K562 (cell line): ENCODE data around the gene DUS1L. TPM values are rescaled to one million over a fixed set of nuclear protein-coding genes. Genes with fewer than 3 reads are reported as not detected.

Source experiments
- CCNT2 ChIP-seq: IDR thresholded peaks from 2 replicates; pipeline ENCODE4 v1.6.1; 2011; ENCODE audit warnings: borderline replicate concordance, low read depth, mild to moderate bottlenecking, moderate library complexity, mixed read lengths, low read length; ENCODE audit not compliant: insufficient read length; ENCODE audit errors: extremely low read depth
- CTBP1 ChIP-seq: fragments of 450-650 bp; IDR thresholded peaks from 2 replicates; pipeline ENCODE4 v1.6.1; 2016; ENCODE audit warnings: borderline replicate concordance
- POLR2A ChIP-seq: fragments of 450-650 bp; conservative IDR thresholded peaks from 2 replicates; pipeline ENCODE4 v1.6.1; 2016
- POLR2AphosphoS2 ChIP-seq: IDR thresholded peaks from 2 replicates; pipeline ENCODE4 v1.6.1; 2012; ENCODE audit warnings: low read length, improper control_type of control experiment
- POLR2B ChIP-seq: fragments of 450-650 bp; IDR thresholded peaks from 2 replicates; pipeline ENCODE4 v1.6.1; 2018; ENCODE audit warnings: low read depth; ENCODE audit not compliant: partially characterized antibody
- RBFOX2 ChIP-seq: fragments of 200-400 bp; formaldehyde crosslinking; IDR thresholded peaks from 2 replicates; pipeline ENCODE4 v1.6.1; 2017; ENCODE audit warnings: low read depth, mild to moderate bottlenecking, low read length, moderate library complexity
- RBM15 ChIP-seq: fragments of 200-400 bp; formaldehyde crosslinking; IDR thresholded peaks from 2 replicates; pipeline ENCODE4 v1.6.1; 2018; ENCODE audit warnings: mild to moderate bottlenecking, low read length, moderate library complexity; ENCODE audit not compliant: insufficient read depth
- SIX5 ChIP-seq, 2 experiments: IDR thresholded peaks; 2 replicates each; pipeline ENCODE4 v1.6.1; 2011; ENCODE audit warnings: low read length in 2 of 2, borderline replicate concordance in 1 of 2, low read depth in 1 of 2, mild to moderate bottlenecking in 1 of 2, moderate library complexity in 1 of 2; ENCODE audit not compliant: insufficient read depth in 1 of 2
- polyA plus RNA-seq, 8 experiments: library from polyadenylated mRNA; depleted of rRNA in 4 of 8; stranded (reverse) in 5 of 8; unstranded in 3 of 8; fragments of >200 nt; fragmentation: Nextera tagmentation in 2 of 8; fragmentation: Illumina TruSeq in 1 of 8; extraction: Ambion mirVana in 2 of 8; extraction: Trizol in 1 of 8; gene quantifications; 2 replicates each; pipeline versions ENCODE4 v1.2.1 to v1.2.3, GENCODE V29; 2011 to 2014; ENCODE audit warnings: inconsistent platforms in 1 of 8, missing spikeins in 1 of 8
- total RNA-seq, 7 experiments: library from RNA; depleted of rRNA in 6 of 7; stranded (reverse); fragments of >200 nt in 6 of 7; fragmentation: Illumina TruSeq in 2 of 7; extraction: Trizol in 2 of 7; gene quantifications; 2 replicates each; pipeline versions ENCODE4 v1.2.1 to v1.2.3, GENCODE V29; 2011 to 2021; ENCODE audit warnings: low replicate concordance in 1 of 7
- TF ChIP-seq, protein P1 (sequence below): sonication (generic); formaldehyde crosslinking; IDR thresholded peaks from 2 replicates; pipeline ENCODE4 v1.8.1; 2023; ENCODE audit warnings: mild to moderate bottlenecking, missing genetic modification reagents
- TF ChIP-seq, protein P2 (sequence below): conservative IDR thresholded peaks from 2 replicates; pipeline ENCODE4 v1.6.1; 2011; ENCODE audit warnings: low read depth, mild to moderate bottlenecking, low read length; ENCODE audit not compliant: control insufficient read depth
- TF ChIP-seq, protein P3 (sequence below), 3 experiments: IDR thresholded peaks in 2 of 3; conservative IDR thresholded peaks in 1 of 3; 2 replicates each; pipeline ENCODE4 v1.5.1; 2011 to 2012; ENCODE audit warnings: low read length in 3 of 3, mild to moderate bottlenecking in 3 of 3, control low read depth in 2 of 3, improper control_type of control experiment in 1 of 3, inconsistent platforms in 1 of 3, low read depth in 1 of 3, mixed read lengths in 1 of 3, moderate library complexity in 1 of 3; ENCODE audit not compliant: insufficient read depth in 2 of 3

The DUS1L gene
- total and polyA plus RNA-seq, 9 of the 15 experiments (the other 6 are each of a cell fraction or from before 2014, with no cell fraction given), result 7.8 to 210 (median 83.9) TPM

DNA sequence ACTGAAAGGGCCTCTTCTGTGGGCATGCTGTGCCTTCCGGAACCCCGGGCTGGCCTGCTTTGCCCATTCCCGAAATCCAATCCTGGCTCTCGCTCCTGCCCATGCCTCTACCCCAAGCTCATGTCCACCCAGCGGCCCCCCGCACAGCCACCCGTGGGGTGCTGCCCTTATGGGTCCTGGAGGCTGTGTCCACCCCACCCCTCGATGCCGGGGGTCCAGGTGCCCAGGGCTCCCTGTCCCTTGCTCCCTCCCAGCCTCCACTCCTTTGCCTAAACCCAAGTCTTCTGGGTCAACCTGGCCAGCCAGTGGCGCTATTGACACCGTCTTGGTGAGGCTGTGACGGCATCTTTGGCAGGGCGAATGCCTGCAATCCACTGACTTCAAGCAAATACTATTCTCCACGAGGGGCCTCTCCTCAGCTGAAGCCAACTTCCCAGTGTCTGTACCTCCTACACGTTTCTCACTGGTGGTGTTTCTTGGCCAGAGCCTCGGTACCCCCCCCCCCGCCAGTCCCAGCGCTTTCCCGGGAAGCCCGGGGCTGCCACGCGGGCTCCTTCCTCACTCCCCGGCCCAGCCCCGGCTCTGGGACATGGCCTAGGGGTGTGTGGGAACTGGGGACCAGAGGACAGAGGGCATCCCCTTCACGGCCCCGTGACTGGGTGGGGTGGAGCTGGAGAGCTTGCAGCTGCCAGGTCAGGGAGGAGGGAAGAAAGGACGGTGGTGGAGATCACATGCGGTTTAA lies 12.2 kb upstream of the DUS1L start (continued):
- TF ChIP-seq, protein P1, sequence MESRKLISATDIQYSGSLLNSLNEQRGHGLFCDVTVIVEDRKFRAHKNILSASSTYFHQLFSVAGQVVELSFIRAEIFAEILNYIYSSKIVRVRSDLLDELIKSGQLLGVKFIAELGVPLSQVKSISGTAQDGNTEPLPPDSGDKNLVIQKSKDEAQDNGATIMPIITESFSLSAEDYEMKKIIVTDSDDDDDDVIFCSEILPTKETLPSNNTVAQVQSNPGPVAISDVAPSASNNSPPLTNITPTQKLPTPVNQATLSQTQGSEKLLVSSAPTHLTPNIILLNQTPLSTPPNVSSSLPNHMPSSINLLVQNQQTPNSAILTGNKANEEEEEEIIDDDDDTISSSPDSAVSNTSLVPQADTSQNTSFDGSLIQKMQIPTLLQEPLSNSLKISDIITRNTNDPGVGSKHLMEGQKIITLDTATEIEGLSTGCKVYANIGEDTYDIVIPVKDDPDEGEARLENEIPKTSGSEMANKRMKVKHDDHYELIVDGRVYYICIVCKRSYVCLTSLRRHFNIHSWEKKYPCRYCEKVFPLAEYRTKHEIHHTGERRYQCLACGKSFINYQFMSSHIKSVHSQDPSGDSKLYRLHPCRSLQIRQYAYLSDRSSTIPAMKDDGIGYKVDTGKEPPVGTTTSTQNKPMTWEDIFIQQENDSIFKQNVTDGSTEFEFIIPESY (CRISPR knock-in tag), result peak; percentile 94
- TF ChIP-seq, protein P2, sequence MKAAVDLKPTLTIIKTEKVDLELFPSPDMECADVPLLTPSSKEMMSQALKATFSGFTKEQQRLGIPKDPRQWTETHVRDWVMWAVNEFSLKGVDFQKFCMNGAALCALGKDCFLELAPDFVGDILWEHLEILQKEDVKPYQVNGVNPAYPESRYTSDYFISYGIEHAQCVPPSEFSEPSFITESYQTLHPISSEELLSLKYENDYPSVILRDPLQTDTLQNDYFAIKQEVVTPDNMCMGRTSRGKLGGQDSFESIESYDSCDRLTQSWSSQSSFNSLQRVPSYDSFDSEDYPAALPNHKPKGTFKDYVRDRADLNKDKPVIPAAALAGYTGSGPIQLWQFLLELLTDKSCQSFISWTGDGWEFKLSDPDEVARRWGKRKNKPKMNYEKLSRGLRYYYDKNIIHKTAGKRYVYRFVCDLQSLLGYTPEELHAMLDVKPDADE, result peak; percentile 32; the same call in 1 of the 2 replicates
- no peak for TF ChIP-seq SIX5 (IDR thresholded peaks at IDR 0.05; ENCODE audit: borderline replicate concordance in 1 of 2, insufficient read depth in 1 of 2, low read depth in 1 of 2, low read length in 2 of 2)
- TF ChIP-seq, protein P3, sequence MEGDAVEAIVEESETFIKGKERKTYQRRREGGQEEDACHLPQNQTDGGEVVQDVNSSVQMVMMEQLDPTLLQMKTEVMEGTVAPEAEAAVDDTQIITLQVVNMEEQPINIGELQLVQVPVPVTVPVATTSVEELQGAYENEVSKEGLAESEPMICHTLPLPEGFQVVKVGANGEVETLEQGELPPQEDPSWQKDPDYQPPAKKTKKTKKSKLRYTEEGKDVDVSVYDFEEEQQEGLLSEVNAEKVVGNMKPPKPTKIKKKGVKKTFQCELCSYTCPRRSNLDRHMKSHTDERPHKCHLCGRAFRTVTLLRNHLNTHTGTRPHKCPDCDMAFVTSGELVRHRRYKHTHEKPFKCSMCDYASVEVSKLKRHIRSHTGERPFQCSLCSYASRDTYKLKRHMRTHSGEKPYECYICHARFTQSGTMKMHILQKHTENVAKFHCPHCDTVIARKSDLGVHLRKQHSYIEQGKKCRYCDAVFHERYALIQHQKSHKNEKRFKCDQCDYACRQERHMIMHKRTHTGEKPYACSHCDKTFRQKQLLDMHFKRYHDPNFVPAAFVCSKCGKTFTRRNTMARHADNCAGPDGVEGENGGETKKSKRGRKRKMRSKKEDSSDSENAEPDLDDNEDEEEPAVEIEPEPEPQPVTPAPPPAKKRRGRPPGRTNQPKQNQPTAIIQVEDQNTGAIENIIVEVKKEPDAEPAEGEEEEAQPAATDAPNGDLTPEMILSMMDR (IDR thresholded peaks at IDR 0.05 in 2 of 3, conservative IDR thresholded peaks at IDR 0.05 in 1 of 3; ENCODE audit: insufficient read depth in 2 of 3, low read depth in 1 of 3, low read length in 3 of 3), result peak in 2 of 3 experiments; percentile 7 to 29; a peak in 2 of 6 replicates
- TF ChIP-seq CTBP1, result no peak
- peak; percentile 70 for TF ChIP-seq POLR2B
- TF ChIP-seq POLR2A, result peak; percentile 79
- TF ChIP-seq RBM15, result no peak
- peak; percentile 73; the same call in 1 of the 2 replicates for TF ChIP-seq POLR2AphosphoS2
- TF ChIP-seq RBFOX2, result peak; percentile 66
- no peak for TF ChIP-seq CCNT2
